Hepatocyte (in vitro differentiated cells): ENCODE results near the gene PLA1A. TPM values are rescaled to one million over a fixed set of nuclear protein-coding genes. Genes with fewer than 3 reads are reported as not detected.

Experiments used
- DNase-seq: peaks from one replicate; pipeline ENCODE4 v3.0.0-alpha.2; 2016; ENCODE audit warnings: low spot score
- H2AFZ ChIP-seq: fragments of 200-600 bp; sonication (generic); 2 replicates; pipeline ENCODE4 v1.6.0; 2016; ENCODE audit warnings: antibody characterized with exemption, mild to moderate bottlenecking
- H3K27ac ChIP-seq: fragments of 200-600 bp; sonication (generic); 2 replicates; pipeline ENCODE4 v1.5.1; 2016; ENCODE audit warnings: mild to moderate bottlenecking
- H3K27me3 ChIP-seq: fragments of 200-600 bp; sonication (generic); 2 replicates; pipeline ENCODE4 v1.6.1; 2016
- H3K36me3 ChIP-seq: fragments of 200-600 bp; sonication (generic); replicated peaks from 2 replicates; pipeline ENCODE4 v1.5.1; 2016; ENCODE audit warnings: low read depth; ENCODE audit not compliant: insufficient read depth
- H3K4me1 ChIP-seq: fragments of 200-600 bp; sonication (generic); 2 replicates; pipeline ENCODE4 v1.5.1; 2016; ENCODE audit warnings: mild to moderate bottlenecking, moderate library complexity; ENCODE audit not compliant: insufficient read depth
- H3K4me2 ChIP-seq: fragments of 200-600 bp; sonication (generic); 2 replicates; pipeline ENCODE4 v1.6.0; 2016
- H3K4me3 ChIP-seq: fragments of 200-600 bp; sonication (generic); 2 replicates; pipeline ENCODE4 v1.5.1; 2016; ENCODE audit warnings: mild to moderate bottlenecking
- H3K79me2 ChIP-seq: fragments of 200-600 bp; sonication (generic); 2 replicates; pipeline ENCODE4 v1.6.0; 2017; ENCODE audit warnings: mild to moderate bottlenecking
- H3K9me2 ChIP-seq: fragments of 200-600 bp; sonication (generic); replicated peaks from 2 replicates; pipeline ENCODE4 v1.6.0; 2017; ENCODE audit warnings: mild to moderate bottlenecking; ENCODE audit not compliant: insufficient read depth
- H3K9me3 ChIP-seq: fragments of 200-600 bp; sonication (generic); 2 replicates; pipeline ENCODE4 v1.5.1; 2016; ENCODE audit warnings: low read depth, mild to moderate bottlenecking
- H4K20me1 ChIP-seq: fragments of 200-600 bp; sonication (generic); 2 replicates; pipeline ENCODE4 v1.6.0; 2016; ENCODE audit warnings: mild to moderate bottlenecking; ENCODE audit not compliant: insufficient read depth, poor library complexity, severe bottlenecking
- EZH2 ChIP-seq: fragments of 200-600 bp; sonication (generic); IDR thresholded peaks from 2 replicates; pipeline ENCODE4 v1.6.1; 2016; ENCODE audit warnings: antibody characterized with exemption, mild to moderate bottlenecking, borderline replicate concordance
- EZH2phosphoT487 ChIP-seq: fragments of 200-600 bp; sonication (generic); IDR thresholded peaks from one replicate; pipeline ENCODE4 v1.6.1; 2018; ENCODE audit warnings: antibody characterized with exemption, mild to moderate bottlenecking, low read depth, moderate library complexity; ENCODE audit not compliant: unreplicated experiment, severe bottlenecking
- WGBS: methylation state at CpG from one replicate; pipeline ENCODE4 v1.1.6; 2016; ENCODE audit warnings: low lambda C conversion rate; ENCODE audit errors: missing lambda C conversion rate; 5-methylcytosine and 5-hydroxymethylcytosine counted together
- polyA plus RNA-seq: library from polyadenylated mRNA; unstranded; fragments of >200 nt; fragmentation: Nextera tagmentation; extraction: Ambion mirVana; gene quantifications from 2 replicates; pipeline ENCODE4 v1.2.1, GENCODE V29; 2016
- total RNA-seq: library from RNA; depleted of rRNA; stranded (reverse); fragments of >200 nt; gene quantifications from 2 replicates; pipeline ENCODE4 v1.2.3, GENCODE V29; 2014
- TF ChIP-seq, protein P1 (sequence below): fragments of 200-600 bp; sonication (generic); IDR thresholded peaks from 2 replicates; pipeline ENCODE4 v1.5.1; 2016; ENCODE audit warnings: antibody characterized with exemption, mild to moderate bottlenecking; ENCODE audit not compliant: poor library complexity

The PLA1A gene
- total and polyA plus RNA-seq, 2 experiments from 2014 or later: 2.6 to 3.3 TPM

DNA sequence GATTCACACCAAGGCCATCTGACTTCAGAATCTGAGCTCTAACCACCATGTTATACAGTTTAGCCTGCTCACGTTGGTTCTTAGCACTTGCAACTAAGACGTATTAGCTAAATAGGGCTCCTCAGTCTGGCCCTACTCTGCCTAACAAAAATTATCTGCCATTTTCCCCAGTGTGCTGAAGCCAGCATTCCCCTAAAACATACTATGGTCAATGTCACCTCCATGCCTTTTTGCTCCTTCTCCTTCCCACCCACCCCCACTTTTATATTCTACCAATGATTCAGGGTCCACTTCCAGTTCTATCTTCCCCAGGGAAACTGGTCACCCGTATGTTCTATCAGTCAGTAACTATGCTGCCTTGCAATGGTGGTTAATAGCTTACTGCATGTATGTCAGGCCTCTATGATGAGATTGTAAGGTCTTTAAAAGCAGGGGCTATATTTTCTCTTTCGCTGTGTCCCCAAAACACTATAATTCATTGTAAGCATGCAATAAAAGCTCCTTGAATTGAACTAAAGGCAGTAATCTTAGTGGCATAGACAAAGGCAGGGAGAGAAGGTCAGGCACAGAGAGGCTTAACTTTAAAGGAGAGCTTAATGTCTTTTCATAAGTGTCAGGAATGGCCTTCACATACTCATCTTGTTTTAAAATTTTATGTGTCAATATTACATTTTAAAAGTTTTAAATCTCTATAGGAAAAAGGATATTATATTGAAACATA, 39.4 kb downstream of the PLA1A start:
- TF ChIP-seq EZH2phosphoT487 (no peak), EZH2 (no peak)
- TF ChIP-seq, protein P1, sequence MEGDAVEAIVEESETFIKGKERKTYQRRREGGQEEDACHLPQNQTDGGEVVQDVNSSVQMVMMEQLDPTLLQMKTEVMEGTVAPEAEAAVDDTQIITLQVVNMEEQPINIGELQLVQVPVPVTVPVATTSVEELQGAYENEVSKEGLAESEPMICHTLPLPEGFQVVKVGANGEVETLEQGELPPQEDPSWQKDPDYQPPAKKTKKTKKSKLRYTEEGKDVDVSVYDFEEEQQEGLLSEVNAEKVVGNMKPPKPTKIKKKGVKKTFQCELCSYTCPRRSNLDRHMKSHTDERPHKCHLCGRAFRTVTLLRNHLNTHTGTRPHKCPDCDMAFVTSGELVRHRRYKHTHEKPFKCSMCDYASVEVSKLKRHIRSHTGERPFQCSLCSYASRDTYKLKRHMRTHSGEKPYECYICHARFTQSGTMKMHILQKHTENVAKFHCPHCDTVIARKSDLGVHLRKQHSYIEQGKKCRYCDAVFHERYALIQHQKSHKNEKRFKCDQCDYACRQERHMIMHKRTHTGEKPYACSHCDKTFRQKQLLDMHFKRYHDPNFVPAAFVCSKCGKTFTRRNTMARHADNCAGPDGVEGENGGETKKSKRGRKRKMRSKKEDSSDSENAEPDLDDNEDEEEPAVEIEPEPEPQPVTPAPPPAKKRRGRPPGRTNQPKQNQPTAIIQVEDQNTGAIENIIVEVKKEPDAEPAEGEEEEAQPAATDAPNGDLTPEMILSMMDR: no peak
- H3K4me2 ChIP-seq: no peak overlapping the region
- no peaks in the 10 kb centered on the region for H3K79me2 ChIP-seq
- no peaks in the 10 kb centered on the region for H4K20me1 ChIP-seq
- peak overlapping the region; percentile 87 for H3K27ac ChIP-seq
- 90% methylated on average over 4 of the region's 4 CpGs for WGBS
- H3K27me3 ChIP-seq: no peaks in the 10 kb centered on the region
- no peaks in the 10 kb centered on the region for H3K4me1 ChIP-seq
- peak overlapping the region; percentile 10 for H2AFZ ChIP-seq
- no peak for DNase-seq
- no peak overlapping the region for H3K4me3 ChIP-seq
- no peaks in the 10 kb centered on the region for H3K9me2 ChIP-seq
- H3K9me3 ChIP-seq: no peaks in the 10 kb centered on the region
- no peaks in the 10 kb centered on the region for H3K36me3 ChIP-seq

DNA sequence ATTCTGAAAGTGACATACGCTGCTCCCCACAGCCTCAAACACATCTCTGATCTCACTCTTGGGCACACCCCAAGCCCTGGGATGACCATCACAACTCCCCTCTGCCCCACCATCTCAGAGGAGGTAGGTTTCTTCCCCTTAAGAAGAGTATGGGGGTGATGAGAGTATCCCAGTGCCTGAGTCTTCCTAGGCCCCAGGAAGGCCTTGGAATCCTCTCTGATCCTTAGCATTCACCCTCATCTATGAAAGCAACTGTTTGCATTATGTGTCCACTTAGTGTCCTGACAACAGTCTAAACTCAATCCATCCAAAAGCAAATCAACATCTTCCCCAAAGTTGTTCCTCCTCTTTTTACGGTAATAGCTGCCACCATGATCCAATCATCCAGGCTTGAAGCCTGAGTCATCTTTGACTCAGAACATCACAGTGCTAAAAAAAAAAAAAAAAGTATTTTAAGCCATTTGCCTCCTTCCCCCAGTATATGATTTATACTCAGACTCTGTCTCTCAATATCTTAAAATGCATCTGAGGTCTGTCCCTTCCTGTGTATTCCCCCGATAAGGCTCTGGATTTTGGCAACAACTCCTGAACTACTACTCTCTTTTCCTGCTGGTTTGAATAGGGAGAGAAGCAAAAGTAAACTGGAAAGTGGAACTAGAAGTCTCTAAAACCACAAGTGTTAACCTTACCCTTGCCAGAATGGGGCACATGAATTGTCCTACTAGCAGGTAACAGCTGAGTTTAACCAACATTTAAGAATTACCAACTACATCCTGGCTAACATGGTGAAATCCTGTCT, 40.2 kb downstream of the PLA1A start:
- no peaks in the 10 kb centered on the region for H3K9me2 ChIP-seq
- no peaks in the 10 kb centered on the region for H3K27me3 ChIP-seq
- H3K4me1 ChIP-seq: no peaks in the 10 kb centered on the region
- H3K79me2 ChIP-seq: no peaks in the 10 kb centered on the region
- H4K20me1 ChIP-seq: no peaks in the 10 kb centered on the region
- H3K36me3 ChIP-seq: no peaks in the 10 kb centered on the region
- TF ChIP-seq EZH2phosphoT487: no peak
- TF ChIP-seq, protein P1: no peak
- no peak for TF ChIP-seq EZH2
- peak overlapping the region; percentile 87 for H3K27ac ChIP-seq
- H2AFZ ChIP-seq: no peak overlapping the region
- H3K4me3 ChIP-seq: no peak overlapping the region
- no peak overlapping the region for H3K4me2 ChIP-seq
- no peaks in the 10 kb centered on the region for H3K9me3 ChIP-seq
- DNase-seq: peak; percentile 22
- 83% methylated on average over 3 of the region's 3 CpGs for WGBS

DNA sequence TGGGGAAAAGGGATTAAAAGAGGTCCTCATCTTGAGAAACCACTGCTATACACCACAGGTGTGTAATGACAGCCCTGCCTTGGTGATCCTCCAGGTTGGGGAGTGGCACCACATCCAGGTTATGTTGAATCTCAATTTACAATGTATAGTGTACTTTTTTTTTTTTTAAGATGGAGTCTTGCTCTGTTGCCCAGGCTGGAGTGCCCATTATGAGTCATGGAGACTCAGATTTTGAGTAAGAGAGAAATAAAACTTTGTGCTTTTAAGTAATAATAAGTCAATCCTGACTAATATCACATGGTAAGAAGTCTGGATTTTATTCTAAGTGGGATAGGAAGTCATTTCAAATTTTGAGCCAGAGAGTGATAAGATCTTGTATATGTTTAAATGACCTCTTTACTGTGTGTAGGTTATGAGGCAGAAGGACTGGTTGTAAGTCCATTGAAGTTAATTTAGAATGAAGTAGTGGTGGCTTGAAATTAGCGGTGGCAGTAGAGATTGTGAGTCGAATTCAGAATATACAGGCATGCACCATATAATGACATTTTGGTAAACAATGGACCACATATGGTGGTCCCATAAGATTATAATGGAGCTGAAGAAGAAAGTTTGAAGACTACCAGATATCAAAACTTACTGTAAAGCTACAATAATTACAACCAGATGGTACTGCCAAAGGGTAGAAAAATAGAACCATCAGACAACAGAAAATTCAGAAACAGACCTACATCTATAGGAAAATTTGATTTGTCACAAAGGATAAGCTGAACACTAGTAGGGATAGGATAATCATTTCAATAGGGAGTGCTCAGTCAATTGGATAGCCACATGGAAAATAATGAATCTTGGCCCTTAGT, 42.0 kb downstream of the PLA1A start:
- Histone ChIP-seq H3K79me2 (no peaks in the 10 kb centered on the region), H4K20me1 (no peaks in the 10 kb centered on the region), H3K36me3 (no peaks in the 10 kb centered on the region), H3K9me3 (no peaks in the 10 kb centered on the region), H3K4me2 (no peak overlapping the region), H3K4me3 (no peak overlapping the region), H2AFZ (no peak overlapping the region), H3K9me2 (no peaks in the 10 kb centered on the region), H3K27ac (peak overlapping the region; percentile 71), H3K4me1 (no peaks in the 10 kb centered on the region), H3K27me3 (no peaks in the 10 kb centered on the region)
- WGBS: 69% methylated on average over 2 of the region's 2 CpGs
- TF ChIP-seq, protein P1: no peak
- TF ChIP-seq EZH2phosphoT487: no peak
- TF ChIP-seq EZH2: no peak
- no peak for DNase-seq
